NCI-H82 treated with DMSO at 0.1 percent for 48 hours (cell line): Measurements from ENCODE around the gene NDST3.
"Not testable (repeated sequence)": the region's sequence is repeated elsewhere in the genome, so short reads cannot be mapped to it uniquely, and the experiment has no call there.

Source experiments
- DNase-seq: peaks from one replicate; lab custom pipeline; 2025; ENCODE audit not compliant: unreplicated experiment; lab: John Stamatoyannopoulos, UW

Gene NDST3

DNA sequence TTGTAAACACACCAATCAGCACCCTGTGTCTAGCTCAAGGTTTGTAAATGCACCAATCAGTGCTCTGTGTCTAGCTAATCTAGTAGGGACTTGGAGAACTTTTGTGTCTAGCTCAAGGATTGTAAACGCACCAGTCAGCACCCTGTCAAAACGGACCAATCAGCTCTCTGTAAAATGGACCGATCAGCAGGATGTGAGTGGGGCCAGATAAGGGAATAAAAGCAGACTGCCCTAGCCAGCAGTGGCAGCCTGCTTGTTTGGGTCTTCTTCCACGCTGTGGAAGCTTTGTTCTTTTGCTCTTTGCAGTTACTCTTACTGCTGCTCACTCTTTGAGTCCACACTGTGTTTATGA lies 231.8 kb downstream of the NDST3 start:
- not testable (repeated sequence) for DNase-seq

GRCh38 chr4:118268780-118269179 lies 234.5 kb downstream of the NDST3 start:
- no peak for DNase-seq

DNA sequence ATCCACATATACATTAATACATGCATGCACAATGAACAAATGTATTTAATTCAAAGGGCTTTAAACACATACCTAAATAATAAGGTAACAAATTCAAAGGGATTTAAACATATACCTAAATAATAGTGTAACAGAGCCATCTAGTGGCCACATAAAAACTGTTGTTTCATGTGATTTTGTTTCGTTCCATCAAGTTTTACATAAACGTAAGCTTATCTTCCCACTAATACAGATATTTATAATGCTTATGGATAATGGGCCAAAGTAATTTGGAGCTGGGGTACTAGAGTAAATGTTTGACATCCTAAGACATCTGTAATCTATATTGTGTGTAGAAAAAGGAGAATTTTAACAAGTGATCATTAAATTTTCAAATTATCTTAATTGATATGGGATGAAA lies 236.2 kb downstream of the NDST3 start:
- DNase-seq: peak; percentile 3

DNA sequence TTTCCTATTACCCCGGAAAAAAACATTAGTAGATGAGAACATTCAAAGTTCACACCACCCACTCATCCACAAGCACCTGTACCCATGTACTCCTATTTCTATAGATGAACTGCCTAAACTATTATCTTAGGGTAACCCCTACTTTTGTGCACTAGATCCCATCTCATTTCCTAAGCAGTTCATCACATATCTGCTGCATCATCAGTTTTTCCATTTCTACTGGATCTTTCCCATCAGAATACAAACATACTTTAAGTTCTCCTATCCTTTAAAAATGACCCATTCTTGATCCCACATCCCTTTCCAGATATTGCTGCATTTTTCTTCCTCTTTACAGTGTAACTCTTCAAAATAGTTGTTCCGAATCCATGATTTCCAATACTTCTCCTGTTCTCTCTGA lies 237.5 kb downstream of the NDST3 start:
- no peak for DNase-seq

GRCh38 chr4:118273642-118274041 lies 239.4 kb downstream of the NDST3 start:
- no peak for DNase-seq

- no peak for DNase-seq
These were observed 242.3 kb downstream of the NDST3 start for GRCh38 chr4:118276580-118276979.

DNA sequence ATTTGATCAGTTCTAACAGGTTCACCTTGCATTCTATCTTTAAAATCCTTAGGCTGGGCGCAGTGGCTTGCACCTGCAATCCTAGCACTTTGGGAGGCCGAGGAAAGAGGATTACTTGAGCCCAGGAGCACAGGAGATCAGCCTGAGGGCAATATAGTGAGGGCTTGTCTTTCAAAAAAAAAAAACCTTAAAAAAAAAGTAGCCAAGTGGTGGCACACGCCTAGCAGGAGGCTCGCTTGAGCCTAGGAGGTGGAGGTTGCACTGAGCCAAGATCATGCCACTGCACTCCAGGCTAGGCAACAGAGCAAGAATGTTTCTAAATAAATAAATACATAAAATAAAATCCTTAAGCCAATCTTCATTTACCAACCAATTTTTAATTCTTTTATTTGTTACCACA lies 243.0 kb downstream of the NDST3 start:
- DNase-seq: no peak

DNA sequence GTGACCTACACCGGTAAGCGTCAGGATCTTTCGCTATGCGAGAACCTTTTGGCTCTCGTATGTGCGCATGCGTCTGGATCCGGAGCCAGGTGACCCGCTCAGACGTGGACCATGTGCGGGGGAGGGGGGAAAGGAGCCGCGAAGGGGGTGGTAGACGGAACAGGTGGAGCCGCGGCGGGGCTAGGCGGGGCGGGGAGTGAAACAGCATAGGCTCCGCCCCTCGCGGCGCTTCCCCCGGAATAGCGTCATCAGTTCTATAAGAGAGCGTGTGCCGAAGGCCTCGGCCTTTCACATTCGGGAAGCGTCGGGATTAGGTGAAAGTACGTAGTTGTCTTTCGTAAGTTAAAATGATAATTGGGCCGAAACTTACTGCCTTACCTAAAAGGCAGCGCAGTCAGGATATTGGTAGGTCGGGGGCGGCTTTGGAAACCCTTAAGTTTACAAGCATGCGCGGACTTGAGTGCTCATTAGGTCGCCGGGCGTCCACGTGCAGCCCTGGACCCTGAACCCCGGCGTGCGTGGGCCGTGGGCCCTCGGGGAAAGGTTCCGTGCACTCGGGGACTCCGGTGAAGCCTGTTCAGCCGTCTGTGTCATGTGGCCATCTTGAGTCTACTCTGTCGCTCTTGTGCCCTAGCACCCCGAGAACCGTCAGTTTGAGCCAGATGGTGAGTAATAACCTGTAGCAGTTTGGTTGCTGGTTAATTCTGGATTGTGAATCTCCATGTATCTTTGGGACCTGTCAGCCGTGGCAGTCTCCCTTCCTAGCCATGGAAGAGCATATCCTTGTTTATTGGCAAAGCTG lies 244.4 kb downstream of the NDST3 start:
- peak; percentile 86 for DNase-seq

DNA sequence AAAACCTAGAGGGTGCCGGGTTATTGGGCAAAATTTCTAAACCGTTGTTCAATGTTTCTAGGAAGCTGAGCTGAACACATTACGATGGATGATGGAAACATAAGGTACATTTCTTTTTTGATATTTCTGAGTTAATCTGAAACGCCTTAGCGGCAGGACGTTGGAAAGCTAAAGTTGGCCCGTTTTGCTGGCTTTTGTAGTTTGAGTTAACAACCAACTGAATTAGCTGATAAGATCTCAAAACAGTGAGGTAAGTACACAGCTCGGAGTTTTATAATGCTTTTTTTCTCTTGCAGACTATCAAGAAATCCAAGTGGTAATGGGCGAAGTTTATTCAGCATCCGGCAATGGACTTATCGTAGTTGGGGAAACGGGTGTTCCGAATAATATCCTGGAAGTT lies 245.0 kb downstream of the NDST3 start:
- DNase-seq: no peak

DNA sequence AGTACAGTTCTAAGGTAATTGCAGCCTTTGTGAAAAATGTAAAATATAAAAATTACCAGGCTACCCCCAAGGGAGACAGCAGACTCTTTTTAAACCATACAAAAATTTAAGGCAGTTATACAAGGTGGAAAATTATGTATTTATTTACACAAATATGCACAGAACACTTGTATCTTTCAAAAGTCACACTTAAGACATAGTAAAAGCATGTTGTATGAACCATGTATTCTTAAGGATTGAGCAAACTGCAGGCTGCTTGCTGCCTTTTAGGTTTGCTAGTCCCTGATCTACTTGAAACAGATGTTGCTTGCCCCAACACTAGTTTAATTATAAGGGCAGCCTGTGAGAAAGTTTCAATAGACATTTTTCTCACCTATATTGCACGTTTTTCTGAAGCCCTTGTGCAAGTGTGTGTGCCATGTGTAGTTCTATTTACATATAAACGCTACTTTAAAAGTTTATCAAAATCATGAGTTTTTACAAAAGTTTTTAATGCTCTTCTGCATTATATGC lies 245.7 kb downstream of the NDST3 start:
- DNase-seq: no peak

- peak; percentile 48 for DNase-seq
These were observed 246.4 kb downstream of the NDST3 start for GRCh38 chr4:118280501-118281218.

GRCh38 chr4:118281611-118282442 lies 247.5 kb downstream of the NDST3 start:
- no peak for DNase-seq

GRCh38 chr4:118282692-118283091 lies 248.4 kb downstream of the NDST3 start:
- no peak for DNase-seq

- DNase-seq: no peak
These were observed 249.9 kb downstream of the NDST3 start for GRCh38 chr4:118284169-118284568.

- no peak for DNase-seq
These were observed 251.6 kb downstream of the NDST3 start for GRCh38 chr4:118285931-118286330.

DNA sequence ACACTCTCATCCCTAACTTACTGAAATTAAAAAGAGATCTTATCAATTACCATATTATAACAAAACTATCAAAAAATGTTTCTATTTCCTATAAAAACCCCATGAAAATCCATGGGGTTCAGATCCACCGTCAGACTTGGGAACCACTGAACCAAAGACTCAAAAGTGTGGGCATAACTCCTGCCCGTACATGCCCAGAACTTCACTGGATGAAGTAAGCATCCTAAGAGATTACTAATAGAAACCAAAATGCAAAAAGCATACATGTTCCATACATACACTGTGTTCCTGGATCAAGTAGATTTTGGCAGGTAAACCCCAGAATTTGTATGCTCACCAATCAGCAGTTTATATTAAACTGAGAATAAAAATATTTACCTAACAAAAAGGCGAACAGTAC lies 252.4 kb downstream of the NDST3 start:
- no peak for DNase-seq

DNA sequence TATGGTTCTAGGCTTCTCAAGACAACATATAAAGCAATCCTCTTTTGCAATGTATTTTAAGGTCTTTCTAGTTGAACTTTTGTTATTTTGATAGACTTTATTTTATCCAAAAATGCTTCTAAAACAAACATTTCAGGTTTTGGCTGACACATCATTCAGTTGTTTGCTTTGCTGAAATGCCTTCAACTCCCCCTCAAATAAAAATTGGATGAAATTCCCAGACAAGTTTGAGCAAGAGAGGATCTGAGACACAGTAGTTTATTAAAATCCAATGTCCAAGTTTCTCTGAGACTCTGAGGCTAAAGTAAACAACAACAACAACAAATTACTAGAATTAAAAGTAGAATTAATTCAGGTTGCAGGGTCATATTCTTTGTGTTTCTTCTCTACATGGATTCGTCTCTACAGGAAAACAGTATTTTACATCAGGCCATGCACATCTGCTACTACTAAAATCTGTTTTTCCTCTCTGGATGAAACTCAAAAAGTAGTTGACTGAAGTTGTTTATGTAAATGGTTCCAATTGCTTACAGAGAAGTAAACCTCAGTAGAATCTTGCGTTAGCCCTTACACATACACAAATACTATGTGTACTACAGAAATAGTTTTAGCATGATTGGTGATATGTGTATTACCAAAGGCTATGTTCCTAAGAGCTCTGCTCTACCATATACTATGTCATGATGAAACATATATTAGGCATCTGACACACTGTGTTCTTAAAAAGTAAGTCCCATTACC lies 253.6 kb downstream of the NDST3 start:
- no peak for DNase-seq

DNA sequence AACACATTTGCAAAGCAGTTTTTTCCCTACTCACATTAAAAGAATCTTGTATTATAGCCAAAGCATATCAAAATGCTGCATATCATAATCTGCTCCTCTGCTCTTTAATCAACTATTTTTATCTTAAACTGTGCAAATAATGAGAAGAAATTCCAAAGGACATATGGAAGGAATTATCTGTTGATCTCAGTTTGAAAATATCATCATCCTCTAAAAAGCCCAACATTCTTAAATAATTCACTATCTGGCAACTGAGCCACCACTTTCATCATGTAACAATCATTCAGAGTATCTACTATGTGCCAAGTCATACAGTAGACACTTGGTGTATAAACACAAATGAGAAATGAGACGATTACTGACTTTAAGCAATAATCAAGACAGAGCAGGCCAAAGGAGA lies 255.5 kb downstream of the NDST3 start:
- DNase-seq: no peak

DNA sequence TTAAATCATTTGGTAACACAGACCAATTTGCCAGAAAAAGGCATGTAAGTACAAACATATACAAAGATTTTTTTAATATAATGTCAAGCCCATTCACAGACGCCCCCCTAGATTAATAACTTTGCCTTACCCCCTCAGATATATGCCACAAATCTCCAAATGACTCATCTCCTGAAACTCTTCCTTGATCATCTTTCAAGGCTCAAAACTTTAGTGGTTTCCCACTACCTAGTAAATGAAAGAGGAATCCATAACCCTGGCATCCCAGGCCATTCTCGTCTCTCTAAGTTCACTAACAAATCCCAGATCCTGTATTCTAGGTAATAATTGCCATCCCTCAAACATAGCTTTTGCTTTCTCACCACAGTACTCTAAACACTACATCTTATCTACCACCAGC lies 256.7 kb downstream of the NDST3 start:
- DNase-seq: no peak

DNA sequence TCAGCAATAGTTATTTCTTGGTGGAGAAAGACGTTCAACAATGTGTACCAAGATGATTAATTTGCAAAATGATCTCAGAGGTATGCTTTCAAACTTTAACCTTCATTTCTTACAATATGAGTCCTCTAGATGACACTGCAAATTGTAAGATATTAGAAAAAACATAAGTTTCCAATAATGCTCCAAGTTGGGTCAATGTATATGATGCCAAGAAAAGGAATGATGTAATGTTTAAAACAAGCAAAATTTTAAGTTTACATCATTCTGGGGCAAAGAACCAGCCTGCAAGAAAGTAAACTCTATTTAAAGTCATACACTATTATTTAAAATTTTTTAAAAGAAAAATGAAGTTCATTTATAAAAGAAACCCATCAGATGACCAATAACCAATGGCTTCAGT lies 262.4 kb downstream of the NDST3 start:
- DNase-seq: no peak

GRCh38 chr4:118299619-118300018 lies 265.3 kb downstream of the NDST3 start:
- DNase-seq: not testable (repeated sequence)
